Psoas muscle (tissue), 8 donors: ENCODE measurements around the gene PTBP1. TPM values are rescaled to one million over a fixed set of nuclear protein-coding genes. Genes with fewer than 3 reads are reported as not detected.

ENCODE experiments used
- ATAC-seq, 4 donors: fragments of 200-7000 bp; cut with Tn5 transposase; one replicate each; pipeline ENCODE4 v1.9.1; 2020; ENCODE audit warnings: moderate library complexity in 3 of 4, mild to moderate bottlenecking in 2 of 4
- DNase-seq, 2 donors: peaks; one replicate each; pipeline ENCODE4 v3.0.0-alpha.2; 2020
- H3K27ac ChIP-seq: fragments of 200-600 bp; one replicate; pipeline ENCODE4 v1.8.0; 2022
- H3K27me3 ChIP-seq, 3 donors: fragments of 200-600 bp in 1 of 3; one replicate each; pipeline versions ENCODE4 v1.6.1 to v1.8.0; 2013 to 2022; ENCODE audit warnings: low read length in 2 of 3, mild to moderate bottlenecking in 2 of 3, moderate library complexity in 1 of 3; ENCODE audit not compliant: insufficient read depth in 3 of 3
- H3K36me3 ChIP-seq, 2 donors: fragments of 200-600 bp in 1 of 2; one replicate each; pipeline versions ENCODE4 v1.6.1 to v1.8.0; 2013 to 2022; ENCODE audit warnings: low read depth in 1 of 2, mild to moderate bottlenecking in 1 of 2, moderate library complexity in 1 of 2; ENCODE audit not compliant: insufficient read depth in 1 of 2
- H3K4me1 ChIP-seq: fragments of 200-600 bp; one replicate; pipeline ENCODE4 v1.8.0; 2022
- H3K4me3 ChIP-seq: fragments of 200-600 bp; one replicate; pipeline ENCODE4 v1.8.0; 2022; ENCODE audit warnings: mild to moderate bottlenecking
- H3K9me3 ChIP-seq: fragments of 200-600 bp; one replicate; pipeline ENCODE4 v1.8.0; 2022
- WGBS, 3 donors: extraction: QIAGEN DNeasy Blood & Tissue Kit; methylation state at CpG; one replicate each; pipeline versions ENCODE4 v1.1.6 to v1.1.7; 2013; 5-methylcytosine and 5-hydroxymethylcytosine counted together
- intact Hi-C, 2 donors: fragments of 100-400 bp; cut with DNase I; formaldehyde crosslinking; loops; one replicate each; pipeline versions ENCODE4 v1.11.0 to v1.14.2; 2022
- polyA plus RNA-seq, 3 donors: library from polyadenylated mRNA; stranded (reverse); fragments of 200-250 nt; gene quantifications; one replicate each; pipeline ENCODE4 v1.2.3, GENCODE V29; 2013
- total RNA-seq, 4 donors: library from RNA; stranded (reverse); fragmentation: NEBNext Ultra II Directional in 2 of 4; extraction: Animal tissue kit (Norgen Biotek cat#: 25700) in 2 of 4; gene quantifications; one replicate each; pipeline versions ENCODE4 v1.2.1 to v1.2.4, GENCODE V29; 2021 to 2023
- TF ChIP-seq, protein P1 (sequence below): fragments of 200-600 bp; IDR thresholded peaks from one replicate; pipeline ENCODE4 v1.8.0; 2022; ENCODE audit warnings: antibody characterized with exemption
- donor health status: healthy with polysubstance abuse.
- donor health status: DM: no; HTN: no; CAD: no; lungs with moderate emphysema.
- donor health status: Bipolar disorder and iron deficiency.
- donor health status: healthy.
- donor health status: DM: yes; HTN: yes; CAD: no.
- donor health status: DM: no; HTN: no; CAD: no.
- donor health status: DM: no; HTN: no; CAD: no.
- donor health status: DM: yes; HTN: yes; CAD: no.

PTBP1 gene
- total and polyA plus RNA-seq, 7 donors, result 24.2 to 69.4 (median 36.5) TPM

- Histone ChIP-seq H3K36me3 (no peaks in the 10 kb centered on the region), H3K4me3 (no peak overlapping the region), H3K27me3 (peaks cover 0 to 17% (median 11%) of the 10 kb centered on the region in 3 donors), H3K27ac (no peak overlapping the region), H3K9me3 (no peaks in the 10 kb centered on the region), H3K4me1 (no peaks in the 10 kb centered on the region)
- intact Hi-C loops, result no loop called here
- TF ChIP-seq, protein P1, sequence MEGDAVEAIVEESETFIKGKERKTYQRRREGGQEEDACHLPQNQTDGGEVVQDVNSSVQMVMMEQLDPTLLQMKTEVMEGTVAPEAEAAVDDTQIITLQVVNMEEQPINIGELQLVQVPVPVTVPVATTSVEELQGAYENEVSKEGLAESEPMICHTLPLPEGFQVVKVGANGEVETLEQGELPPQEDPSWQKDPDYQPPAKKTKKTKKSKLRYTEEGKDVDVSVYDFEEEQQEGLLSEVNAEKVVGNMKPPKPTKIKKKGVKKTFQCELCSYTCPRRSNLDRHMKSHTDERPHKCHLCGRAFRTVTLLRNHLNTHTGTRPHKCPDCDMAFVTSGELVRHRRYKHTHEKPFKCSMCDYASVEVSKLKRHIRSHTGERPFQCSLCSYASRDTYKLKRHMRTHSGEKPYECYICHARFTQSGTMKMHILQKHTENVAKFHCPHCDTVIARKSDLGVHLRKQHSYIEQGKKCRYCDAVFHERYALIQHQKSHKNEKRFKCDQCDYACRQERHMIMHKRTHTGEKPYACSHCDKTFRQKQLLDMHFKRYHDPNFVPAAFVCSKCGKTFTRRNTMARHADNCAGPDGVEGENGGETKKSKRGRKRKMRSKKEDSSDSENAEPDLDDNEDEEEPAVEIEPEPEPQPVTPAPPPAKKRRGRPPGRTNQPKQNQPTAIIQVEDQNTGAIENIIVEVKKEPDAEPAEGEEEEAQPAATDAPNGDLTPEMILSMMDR, result no peak
- WGBS, 3 donors, result 32 to 38% (median 36%) methylated on average over 33 to 36 of the region's 36 CpGs
- DNase-seq (peak; percentile 68 to 78), ATAC-seq (peak in 3 of 4 donors; percentile 48 to 62 (median 53))
Measured at GRCh38 chr19:778910-779653, 18.2 kb upstream of the PTBP1 start.

DNA sequence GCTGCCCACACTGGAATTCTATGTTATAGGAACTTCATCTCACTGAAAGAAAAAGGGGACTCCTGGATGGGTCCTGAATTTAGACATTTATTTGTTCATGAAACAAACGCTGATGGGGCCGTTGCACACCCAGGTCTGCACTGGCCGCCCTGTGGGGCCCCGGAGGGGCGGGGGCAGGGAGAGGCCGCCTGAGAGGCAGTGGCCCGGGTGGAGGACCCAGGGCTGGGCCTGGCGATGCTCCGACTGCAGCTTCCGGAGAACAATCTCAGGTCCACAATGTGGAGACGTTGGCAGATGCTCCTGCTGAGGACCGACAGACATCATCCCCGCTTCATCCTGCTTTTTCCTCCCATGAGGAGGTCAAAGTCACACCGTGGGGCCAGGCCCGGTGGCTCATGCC lies 16.3 kb upstream of the PTBP1 start:
- 71 to 77% (median 72%) methylated on average over 13 to 15 of the region's 15 CpGs for WGBS, 3 donors
- peaks cover 0 to 17% (median 11%) of the 10 kb centered on the region in 3 donors for H3K27me3 ChIP-seq
- H3K9me3 ChIP-seq, result no peaks in the 10 kb centered on the region
- H3K27ac ChIP-seq, result no peak overlapping the region
- TF ChIP-seq, protein P1, result no peak
- H3K36me3 ChIP-seq, result no peaks in the 10 kb centered on the region
- H3K4me3 ChIP-seq, result no peak overlapping the region
- H3K4me1 ChIP-seq, result no peaks in the 10 kb centered on the region
- ATAC-seq, result no peak
- intact Hi-C loops, result no loop called here
- DNase-seq, result peak in 1 of 2 donors; percentile 10

GRCh38 chr19:781800-782184 lies 15.5 kb upstream of the PTBP1 start:
- no peaks in the 10 kb centered on the region for H3K9me3 ChIP-seq
- no peaks in the 10 kb centered on the region for H3K4me1 ChIP-seq
- H3K4me3 ChIP-seq, result peak overlapping the region; percentile 39
- intact Hi-C loops, result no loop called here
- WGBS, 3 donors, result 75 to 90% (median 83%) methylated on average over 17 to 19 of the region's 19 CpGs
- TF ChIP-seq, protein P1, result no peak
- ATAC-seq (no peak), DNase-seq (peak in 1 of 2 donors; percentile 5)
- peaks cover 0 to 17% (median 11%) of the 10 kb centered on the region in 3 donors for H3K27me3 ChIP-seq
- peak overlapping the region; percentile 9 for H3K27ac ChIP-seq
- H3K36me3 ChIP-seq, result no peaks in the 10 kb centered on the region

DNA sequence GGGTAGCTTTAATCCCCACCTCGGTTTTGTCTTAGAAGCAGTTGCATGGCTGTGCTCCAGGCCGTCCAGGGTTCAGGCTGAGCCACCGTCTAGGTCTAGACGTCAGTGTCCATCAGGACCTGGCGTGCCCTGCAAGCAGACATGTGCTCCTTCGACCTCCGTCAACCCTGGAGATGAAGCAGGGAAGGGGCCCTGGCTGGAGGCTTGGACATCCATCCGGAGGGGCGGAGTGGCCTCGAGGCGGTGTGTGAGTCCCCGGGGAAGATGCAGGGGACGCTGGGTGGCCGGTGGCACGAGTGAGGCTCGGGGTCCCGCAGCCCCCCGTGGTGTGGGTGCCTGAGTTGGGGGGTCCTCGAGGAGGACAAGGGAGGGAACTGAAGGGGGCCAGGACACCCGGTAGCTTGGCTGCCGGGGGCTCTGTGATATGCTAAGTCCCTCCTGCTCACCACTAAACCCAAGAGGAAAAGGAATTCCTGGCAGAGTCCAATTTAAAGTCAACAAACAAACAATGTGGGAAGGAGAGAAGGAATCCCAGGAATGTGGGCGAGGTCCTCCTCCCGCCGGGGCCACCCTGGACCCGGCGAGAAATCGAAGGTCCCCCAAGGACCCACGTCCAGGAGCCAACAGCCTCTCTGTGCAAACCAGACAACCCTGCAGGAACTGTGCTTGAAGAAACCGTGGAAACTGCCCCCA lies 14.9 kb upstream of the PTBP1 start:
- H3K27me3 ChIP-seq, result peaks cover 0 to 17% (median 11%) of the 10 kb centered on the region in 3 donors
- ATAC-seq (peak in 2 of 4 donors; percentile 46 to 59), DNase-seq (peak in 1 of 2 donors; percentile 12)
- H3K36me3 ChIP-seq, result no peaks in the 10 kb centered on the region
- H3K4me1 ChIP-seq, result no peaks in the 10 kb centered on the region
- H3K27ac ChIP-seq, result peak overlapping the region; percentile 9
- TF ChIP-seq, protein P1, result no peak
- WGBS, 3 donors, result 14 to 26% (median 22%) methylated on average over 29 of the region's 29 CpGs
- peak overlapping the region; percentile 39 for H3K4me3 ChIP-seq
- no peaks in the 10 kb centered on the region for H3K9me3 ChIP-seq
- intact Hi-C loops, result no loop called here
